ENCODE results near the gene AACS. TPM values are rescaled to one million over a fixed set of nuclear protein-coding genes. Genes with fewer than 3 reads are reported as not detected.

Gene AACS
- total and polyA plus RNA-seq, 4 donors = 15.4 to 33.5 (median 17.6) TPM

DNA sequence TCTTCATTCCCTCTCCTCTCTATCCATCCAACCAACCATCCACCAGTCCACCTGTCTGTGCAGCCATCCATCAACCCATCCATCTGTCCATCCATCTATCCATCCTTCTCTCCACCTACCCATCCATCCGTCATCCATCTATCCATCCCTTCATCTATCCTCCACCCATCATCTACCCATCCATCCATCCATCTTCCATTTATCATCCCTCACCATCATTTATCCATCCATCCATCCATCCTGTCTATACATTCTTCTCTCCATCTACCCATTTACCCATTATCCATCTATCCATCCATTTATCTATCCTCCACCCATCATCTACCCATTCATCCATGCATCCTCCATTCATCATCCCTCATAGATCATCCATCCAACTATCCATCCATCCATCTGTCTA, 24.4 kb downstream of the AACS start:
- peaks cover 0 to 33% (median 24%) of the 10 kb centered on the region in 4 donors for H3K36me3 ChIP-seq (ENCODE audit: control insufficient read depth in 4 of 4, insufficient read depth in 4 of 4, low read length in 4 of 4)
- no peak overlapping the region for H3K9ac ChIP-seq (ENCODE audit: insufficient read depth in 1 of 2, low read length in 2 of 2)
- WGBS, 2 donors = 86 to 100% methylated on average over 1 of the region's 1 CpG
- DNase-seq = no peak
- no peak overlapping the region for H3K4me3 ChIP-seq
- no peak for ATAC-seq (ENCODE audit: insufficient read depth, low FRiP score)
- H3K9me3 ChIP-seq (ENCODE audit: control insufficient read depth in 4 of 4, insufficient read depth in 3 of 4, low read length in 3 of 4) = no peaks in the 10 kb centered on the region
- H3K27me3 ChIP-seq (ENCODE audit: control insufficient read depth in 3 of 3, insufficient read depth in 3 of 3, low read length in 2 of 3) = no peaks in the 10 kb centered on the region
- peaks cover 0 to 22% (median 10%) of the 10 kb centered on the region in 5 donors for H3K4me1 ChIP-seq (ENCODE audit: control insufficient read depth in 5 of 5, insufficient read depth in 5 of 5, low read length in 5 of 5)
- no peak overlapping the region for H3K27ac ChIP-seq (ENCODE audit: low read depth in 1 of 2, low read length in 1 of 2)
- no peak for TF ChIP-seq CTCF (IDR thresholded peaks at IDR 0.05; ENCODE audit: control extremely low read depth, extremely low read depth)

DNA sequence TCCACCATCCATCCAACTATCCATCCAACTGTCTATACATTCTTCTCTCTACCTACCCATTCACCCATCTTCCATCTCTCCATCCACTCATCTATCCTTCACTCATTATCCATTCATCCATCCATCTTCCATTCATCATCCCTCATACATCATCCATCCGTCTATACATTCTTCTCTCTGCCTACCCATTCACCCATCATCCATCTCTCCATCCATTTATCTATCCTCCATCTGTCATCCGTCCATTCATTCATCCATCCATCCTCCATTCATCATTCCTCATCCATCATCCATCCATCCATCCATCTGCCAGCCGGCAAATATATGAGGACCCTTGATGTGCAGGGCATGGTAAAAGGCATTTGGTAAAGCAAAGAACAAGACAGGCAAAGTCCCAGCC, 25.2 kb downstream of the AACS start:
- H3K4me1 ChIP-seq (ENCODE audit: control insufficient read depth in 5 of 5, insufficient read depth in 5 of 5, low read length in 5 of 5) = peaks cover 0 to 22% (median 10%) of the 10 kb centered on the region in 5 donors
- H3K9me3 ChIP-seq (ENCODE audit: control insufficient read depth in 4 of 4, insufficient read depth in 3 of 4, low read length in 3 of 4) = no peaks in the 10 kb centered on the region
- no peak for DNase-seq
- peaks cover 0 to 31% (median 19%) of the 10 kb centered on the region in 4 donors for H3K36me3 ChIP-seq (ENCODE audit: control insufficient read depth in 4 of 4, insufficient read depth in 4 of 4, low read length in 4 of 4)
- H3K27ac ChIP-seq (ENCODE audit: low read depth in 1 of 2, low read length in 1 of 2) = no peak overlapping the region
- no peak overlapping the region for H3K9ac ChIP-seq (ENCODE audit: insufficient read depth in 1 of 2, low read length in 2 of 2)
- 98% methylated on average over 3 of the region's 3 CpGs for WGBS, 2 donors
- no peak for ATAC-seq (ENCODE audit: insufficient read depth, low FRiP score)
- no peak for TF ChIP-seq CTCF (IDR thresholded peaks at IDR 0.05; ENCODE audit: control extremely low read depth, extremely low read depth)
- H3K4me3 ChIP-seq = no peak overlapping the region
- no peaks in the 10 kb centered on the region for H3K27me3 ChIP-seq (ENCODE audit: control insufficient read depth in 3 of 3, insufficient read depth in 3 of 3, low read length in 2 of 3)

DNA sequence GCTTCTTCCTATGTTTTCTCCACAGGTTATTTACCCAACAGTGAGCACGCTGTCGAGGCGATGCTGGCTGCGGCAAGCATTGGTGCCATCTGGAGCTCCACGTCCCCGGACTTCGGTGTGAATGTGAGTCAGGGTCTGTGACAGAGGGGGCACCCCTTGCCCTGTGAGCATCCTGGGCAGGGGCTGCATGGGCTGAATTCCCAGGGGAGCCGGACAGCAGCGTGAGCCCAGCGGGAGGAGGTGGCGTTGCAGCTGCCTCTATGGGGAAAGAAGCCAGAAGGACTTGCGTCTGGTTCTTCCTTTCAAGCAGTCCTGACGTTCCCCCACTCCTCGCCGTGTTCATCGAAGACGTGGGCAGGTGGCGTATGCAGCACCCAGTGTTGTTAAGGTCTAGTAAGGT, 26.2 kb downstream of the AACS start:
- no peak for DNase-seq
- ATAC-seq (ENCODE audit: insufficient read depth, low FRiP score) = no peak

More for the DNA sequence above, 26.2 kb downstream of the AACS start:
- Histone ChIP-seq H3K27ac (ENCODE audit: low read depth in 1 of 2, low read length in 1 of 2) (no peak overlapping the region), H3K9me3 (ENCODE audit: control insufficient read depth in 4 of 4, insufficient read depth in 3 of 4, low read length in 3 of 4) (no peaks in the 10 kb centered on the region), H3K27me3 (ENCODE audit: control insufficient read depth in 3 of 3, insufficient read depth in 3 of 3, low read length in 2 of 3) (no peaks in the 10 kb centered on the region), H3K4me3 (no peak overlapping the region), H3K36me3 (ENCODE audit: control insufficient read depth in 4 of 4, insufficient read depth in 4 of 4, low read length in 4 of 4) (peaks cover 0 to 25% (median 13%) of the 10 kb centered on the region in 4 donors), H3K9ac (ENCODE audit: insufficient read depth in 1 of 2, low read length in 2 of 2) (no peak overlapping the region), H3K4me1 (ENCODE audit: control insufficient read depth in 5 of 5, insufficient read depth in 5 of 5, low read length in 5 of 5) (peaks cover 0 to 22% (median 10%) of the 10 kb centered on the region in 5 donors)
- WGBS, 2 donors = 96 to 97% methylated on average over 18 of the region's 18 CpGs
- no peak for TF ChIP-seq CTCF (IDR thresholded peaks at IDR 0.05; ENCODE audit: control extremely low read depth, extremely low read depth)
